ENCODE measurements around the gene CCL11.

Gene CCL11

GRCh38 chr17:34285286-34285792 lies at the start of gene CCL11:
TSS of gene CCL11 (plus strand) at chr17:34285742. CDS start at chr17:34285809, 67 bp downstream.
- no peak within 1 kb of the TSS for H3K4me3 ChIP-seq (replicated peaks; ENCODE audit: low read depth, low read length)
- no peak for TF ChIP-seq CTCF (IDR thresholded peaks at IDR 0.05; ENCODE audit: low read length, missing control alignments)
- no peak for DNase-seq (ENCODE audit: low read depth)

GRCh38 chr17:34236281-34236892 lies 49.2 kb upstream of the CCL11 start:
- no peak for DNase-seq (ENCODE audit: low read depth)
- TF ChIP-seq CTCF (IDR thresholded peaks at IDR 0.05; ENCODE audit: low read length, missing control alignments) = no peak
- no peak overlapping the region for H3K4me3 ChIP-seq (replicated peaks; ENCODE audit: low read depth, low read length)

- TF ChIP-seq CTCF (IDR thresholded peaks at IDR 0.05; ENCODE audit: low read length, missing control alignments) = no peak
- H3K4me3 ChIP-seq (replicated peaks; ENCODE audit: low read depth, low read length) = no peak overlapping the region
- no peak for DNase-seq (ENCODE audit: low read depth)
These were observed 48.1 kb upstream of the CCL11 start for GRCh38 chr17:34237458-34237857.

GRCh38 chr17:34241062-34241461 lies 44.5 kb upstream of the CCL11 start:
- DNase-seq (ENCODE audit: low read depth) = peak; percentile 55
- TF ChIP-seq CTCF (IDR thresholded peaks at IDR 0.05; ENCODE audit: low read length, missing control alignments) = no peak
- no peak overlapping the region for H3K4me3 ChIP-seq (replicated peaks; ENCODE audit: low read depth, low read length)

- TF ChIP-seq CTCF (IDR thresholded peaks at IDR 0.05; ENCODE audit: low read length, missing control alignments) = no peak
- DNase-seq (ENCODE audit: low read depth) = no peak
- no peak overlapping the region for H3K4me3 ChIP-seq (replicated peaks; ENCODE audit: low read depth, low read length)
These were observed 42.8 kb upstream of the CCL11 start for GRCh38 chr17:34242587-34243363.

- TF ChIP-seq CTCF (IDR thresholded peaks at IDR 0.05; ENCODE audit: low read length, missing control alignments) = no peak
- no peak for DNase-seq (ENCODE audit: low read depth)
- H3K4me3 ChIP-seq (replicated peaks; ENCODE audit: low read depth, low read length) = no peak overlapping the region
These were observed 41.9 kb upstream of the CCL11 start for GRCh38 chr17:34243364-34244320.
